ENCODE measurements around the gene TAT. TPM values are rescaled to one million over a fixed set of nuclear protein-coding genes. Genes with fewer than 3 reads are reported as not detected.
"Not testable (repeated sequence)": the region's sequence is repeated elsewhere in the genome, so short reads cannot be mapped to it uniquely, and the experiment has no call there.

TAT gene
- total RNA-seq, 2 donors from 2014 or later: not detected

DNA sequence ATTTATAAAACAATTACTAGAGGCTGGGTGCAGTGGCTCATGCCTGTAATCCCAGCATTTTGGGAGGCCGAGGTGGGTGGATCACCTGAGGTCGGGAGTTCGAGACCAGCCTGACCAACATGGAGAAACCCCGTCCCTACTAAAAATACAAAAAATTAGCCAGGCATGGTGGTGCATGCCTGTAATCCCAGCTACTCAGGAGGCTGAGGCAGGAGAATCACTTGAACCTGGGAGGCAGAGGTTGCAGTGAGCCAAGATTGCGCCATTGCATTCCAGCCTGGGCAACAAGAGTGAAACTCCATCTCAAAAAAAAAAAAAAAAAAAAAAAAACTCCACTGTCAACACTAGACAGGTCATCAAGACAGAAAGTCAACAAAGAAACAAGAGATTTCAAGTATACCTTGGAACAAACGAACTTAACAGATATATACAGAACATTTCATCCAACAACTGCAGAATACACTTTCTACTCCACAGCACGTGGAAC lies 18.5 kb upstream of the TAT start:
- H3K4me1 Mint-ChIP-seq (ENCODE audit: low read depth); DNase-seq; H3K27ac Mint-ChIP-seq; H3K36me3 Mint-ChIP-seq (ENCODE audit: insufficient read depth in 2 of 2); H3K4me3 Mint-ChIP-seq; ATAC-seq (replicated peaks in 1 of 2); H3K9me3 Mint-ChIP-seq: not testable (repeated sequence)
- peaks cover 37% of the 10 kb centered on the region for H3K27me3 Mint-ChIP-seq (ENCODE audit: low read depth)

DNA sequence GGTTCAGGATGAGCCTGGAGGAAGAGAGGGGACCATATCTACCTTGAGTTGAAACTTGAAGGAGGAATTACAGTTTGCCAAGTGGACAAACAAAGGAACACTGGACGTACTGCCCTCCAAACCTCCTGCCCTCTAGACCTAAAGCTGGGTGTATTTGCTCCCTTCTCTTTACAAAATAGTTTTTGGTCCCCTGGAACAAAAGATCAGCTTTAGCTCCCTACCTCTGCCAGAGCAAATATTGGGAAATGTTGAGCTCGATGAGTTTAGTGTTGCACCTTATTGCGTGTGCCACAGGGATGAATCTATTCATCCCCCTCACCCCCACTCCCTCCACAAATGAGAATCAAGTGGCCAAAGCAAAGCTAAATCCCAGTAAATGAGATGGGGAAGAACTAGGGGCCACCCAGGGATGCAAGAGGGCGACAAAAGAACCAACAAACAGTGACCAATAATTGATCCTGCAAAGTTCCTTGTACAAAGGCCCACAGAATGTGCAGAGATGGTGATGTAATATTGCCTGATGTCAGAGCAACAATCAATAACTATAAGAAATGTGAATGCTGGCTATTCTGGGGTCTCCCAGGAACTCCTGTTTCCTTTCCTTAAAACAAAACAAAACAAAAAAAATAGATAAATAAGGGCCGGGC lies 17.2 kb upstream of the TAT start:
- Mint-ChIP-seq H3K9me3 (no peaks in the 10 kb centered on the region), H3K27me3 (ENCODE audit: low read depth) (peaks cover 38% of the 10 kb centered on the region), H3K4me1 (ENCODE audit: low read depth) (no peaks in the 10 kb centered on the region), H3K4me3 (no peak overlapping the region), H3K36me3 (ENCODE audit: insufficient read depth in 2 of 2) (no peaks in the 10 kb centered on the region), H3K27ac (no peak overlapping the region)
- ATAC-seq (replicated peaks in 1 of 2) (no peak), DNase-seq (no peak)

GRCh38 chr16:71593048-71593999 lies 16.4 kb upstream of the TAT start:
- H3K27ac Mint-ChIP-seq: no peak overlapping the region
- H3K27me3 Mint-ChIP-seq (ENCODE audit: low read depth): peaks cover 43% of the 10 kb centered on the region
- H3K9me3 Mint-ChIP-seq: no peaks in the 10 kb centered on the region
- ATAC-seq (replicated peaks in 1 of 2) (no peak), DNase-seq (no peak)
- no peak overlapping the region for H3K4me3 Mint-ChIP-seq
- no peaks in the 10 kb centered on the region for H3K36me3 Mint-ChIP-seq (ENCODE audit: insufficient read depth in 2 of 2)
- no peaks in the 10 kb centered on the region for H3K4me1 Mint-ChIP-seq (ENCODE audit: low read depth)

DNA sequence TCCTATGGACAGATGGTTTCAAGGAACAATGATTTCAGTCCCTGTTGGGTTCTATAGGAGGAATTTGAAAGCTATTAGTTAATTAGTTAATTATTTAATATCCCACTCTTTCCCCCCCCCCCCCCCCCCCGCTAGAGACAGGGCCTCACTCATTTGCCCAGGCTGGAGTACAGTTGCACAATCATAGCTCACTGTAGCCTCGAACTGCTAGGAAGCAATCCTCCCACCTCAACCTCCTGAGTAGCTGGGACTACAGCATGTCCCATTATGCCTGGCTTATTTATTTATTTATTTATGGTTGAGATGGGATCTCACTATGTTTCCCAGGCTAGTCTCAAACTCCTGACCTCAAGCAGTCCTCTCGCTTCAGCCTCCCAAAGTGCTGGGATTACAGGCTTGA lies 15.0 kb upstream of the TAT start:
- no peaks in the 10 kb centered on the region for H3K36me3 Mint-ChIP-seq (ENCODE audit: insufficient read depth in 2 of 2)
- DNase-seq: no peak
- no peak for ATAC-seq (replicated peaks in 1 of 2)
- no peak overlapping the region for H3K27ac Mint-ChIP-seq
- no peaks in the 10 kb centered on the region for H3K9me3 Mint-ChIP-seq
- no peak overlapping the region for H3K4me3 Mint-ChIP-seq
- no peaks in the 10 kb centered on the region for H3K4me1 Mint-ChIP-seq (ENCODE audit: low read depth)
- H3K27me3 Mint-ChIP-seq (ENCODE audit: low read depth): peaks cover 48% of the 10 kb centered on the region

DNA sequence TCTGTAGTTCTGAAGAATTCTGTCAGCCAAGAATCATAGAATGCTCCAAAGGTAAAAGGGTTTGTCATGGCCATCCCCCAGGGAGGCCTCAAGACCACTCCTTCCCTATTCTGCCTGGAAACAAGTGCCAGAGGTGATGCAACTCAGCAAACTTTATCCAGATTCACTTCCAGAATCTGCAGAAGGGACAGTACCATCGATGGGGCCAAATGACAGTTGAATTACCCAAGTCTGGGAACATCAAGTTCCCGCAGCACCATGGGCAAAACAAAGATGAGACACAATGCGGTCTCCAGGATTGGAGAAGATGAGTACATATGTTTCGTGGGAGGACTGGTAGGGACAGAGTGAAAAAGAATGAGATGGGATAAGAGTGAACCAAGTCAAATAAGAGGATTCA lies 13.7 kb upstream of the TAT start:
- H3K36me3 Mint-ChIP-seq (ENCODE audit: insufficient read depth in 2 of 2): no peaks in the 10 kb centered on the region
- ATAC-seq (replicated peaks in 1 of 2) (no peak), DNase-seq (no peak)
- H3K27me3 Mint-ChIP-seq (ENCODE audit: low read depth): peaks cover 49% of the 10 kb centered on the region
- no peak overlapping the region for H3K27ac Mint-ChIP-seq
- H3K4me3 Mint-ChIP-seq: no peak overlapping the region
- H3K4me1 Mint-ChIP-seq (ENCODE audit: low read depth): no peaks in the 10 kb centered on the region
- H3K9me3 Mint-ChIP-seq: no peaks in the 10 kb centered on the region

GRCh38 chr16:71590071-71590470 lies 13.2 kb upstream of the TAT start:
- not testable (repeated sequence) for H3K36me3 Mint-ChIP-seq (ENCODE audit: insufficient read depth in 2 of 2); H3K4me3 Mint-ChIP-seq; H3K9me3 Mint-ChIP-seq; H3K4me1 Mint-ChIP-seq (ENCODE audit: low read depth); H3K27ac Mint-ChIP-seq; ATAC-seq (replicated peaks in 1 of 2); DNase-seq
- H3K27me3 Mint-ChIP-seq (ENCODE audit: low read depth): peaks cover 49% of the 10 kb centered on the region

GRCh38 chr16:71589334-71589733 lies 12.4 kb upstream of the TAT start:
- H3K27ac Mint-ChIP-seq; DNase-seq; H3K36me3 Mint-ChIP-seq (ENCODE audit: insufficient read depth in 2 of 2); ATAC-seq (replicated peaks in 1 of 2); H3K9me3 Mint-ChIP-seq; H3K4me1 Mint-ChIP-seq (ENCODE audit: low read depth); H3K4me3 Mint-ChIP-seq: not testable (repeated sequence)
- peaks cover 49% of the 10 kb centered on the region for H3K27me3 Mint-ChIP-seq (ENCODE audit: low read depth)

DNA sequence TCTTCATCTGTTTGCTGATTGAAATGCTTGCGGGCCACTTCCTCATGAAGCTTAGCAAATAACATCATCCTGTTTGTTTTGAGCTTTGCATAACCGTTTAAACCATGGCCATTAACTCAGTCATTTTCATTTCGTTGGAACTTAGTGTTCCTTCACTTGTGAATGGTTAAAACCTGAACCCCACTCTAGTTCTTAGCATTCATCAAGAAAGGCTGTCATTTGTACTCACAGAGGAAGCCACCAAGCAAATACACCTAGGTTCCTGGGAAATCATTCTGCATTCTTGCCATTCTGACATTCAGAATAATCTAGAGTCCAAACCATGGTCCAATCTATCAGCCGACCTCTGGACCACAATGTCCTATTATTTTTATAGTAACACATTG lies 8.4 kb upstream of the TAT start:
- Mint-ChIP-seq H3K9me3 (no peaks in the 10 kb centered on the region), H3K27me3 (ENCODE audit: low read depth) (peaks cover 28% of the 10 kb centered on the region), H3K4me3 (no peak overlapping the region), H3K4me1 (ENCODE audit: low read depth) (no peaks in the 10 kb centered on the region), H3K36me3 (ENCODE audit: insufficient read depth in 2 of 2) (no peaks in the 10 kb centered on the region), H3K27ac (no peak overlapping the region)
- DNase-seq (no peak), ATAC-seq (replicated peaks in 1 of 2) (no peak)

GRCh38 chr16:71584543-71585317 lies 7.8 kb upstream of the TAT start:
- Mint-ChIP-seq H3K4me1 (ENCODE audit: low read depth) (no peaks in the 10 kb centered on the region), H3K36me3 (ENCODE audit: insufficient read depth in 2 of 2) (no peaks in the 10 kb centered on the region), H3K27ac (no peak overlapping the region), H3K4me3 (no peak overlapping the region), H3K27me3 (ENCODE audit: low read depth) (peaks cover 28% of the 10 kb centered on the region), H3K9me3 (no peaks in the 10 kb centered on the region)
- DNase-seq: no peak
- ATAC-seq (replicated peaks in 1 of 2): no peak

DNA sequence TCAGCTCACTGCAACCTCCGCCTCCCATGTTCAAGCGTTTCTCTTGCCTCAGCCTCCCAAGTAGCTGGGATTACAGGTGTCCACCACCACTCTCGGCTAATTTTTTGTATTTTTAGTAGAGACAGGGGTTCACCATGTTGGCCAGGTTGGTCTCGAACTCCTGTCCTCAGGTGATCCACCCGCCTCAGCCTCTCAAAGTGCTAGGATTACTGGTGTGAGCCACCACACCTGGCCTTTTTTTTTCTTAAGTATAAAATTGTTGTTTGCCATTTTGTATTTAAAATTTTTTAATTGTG lies 5.6 kb upstream of the TAT start:
- not testable (repeated sequence) for H3K4me1 Mint-ChIP-seq (ENCODE audit: low read depth); DNase-seq; H3K4me3 Mint-ChIP-seq; ATAC-seq (replicated peaks in 1 of 2); H3K9me3 Mint-ChIP-seq; H3K27ac Mint-ChIP-seq; H3K36me3 Mint-ChIP-seq (ENCODE audit: insufficient read depth in 2 of 2)
- H3K27me3 Mint-ChIP-seq (ENCODE audit: low read depth): peaks cover 20% of the 10 kb centered on the region

- ATAC-seq (replicated peaks in 1 of 2): no peak
- no peak overlapping the region for H3K4me3 Mint-ChIP-seq
- no peak for DNase-seq
- H3K4me1 Mint-ChIP-seq (ENCODE audit: low read depth): no peaks in the 10 kb centered on the region
- H3K9me3 Mint-ChIP-seq: no peaks in the 10 kb centered on the region
- H3K27me3 Mint-ChIP-seq (ENCODE audit: low read depth): peaks cover 16% of the 10 kb centered on the region
- no peaks in the 10 kb centered on the region for H3K36me3 Mint-ChIP-seq (ENCODE audit: insufficient read depth in 2 of 2)
- no peak overlapping the region for H3K27ac Mint-ChIP-seq
These were observed 2.2 kb downstream of the TAT start for GRCh38 chr16:71574702-71575101.

DNA sequence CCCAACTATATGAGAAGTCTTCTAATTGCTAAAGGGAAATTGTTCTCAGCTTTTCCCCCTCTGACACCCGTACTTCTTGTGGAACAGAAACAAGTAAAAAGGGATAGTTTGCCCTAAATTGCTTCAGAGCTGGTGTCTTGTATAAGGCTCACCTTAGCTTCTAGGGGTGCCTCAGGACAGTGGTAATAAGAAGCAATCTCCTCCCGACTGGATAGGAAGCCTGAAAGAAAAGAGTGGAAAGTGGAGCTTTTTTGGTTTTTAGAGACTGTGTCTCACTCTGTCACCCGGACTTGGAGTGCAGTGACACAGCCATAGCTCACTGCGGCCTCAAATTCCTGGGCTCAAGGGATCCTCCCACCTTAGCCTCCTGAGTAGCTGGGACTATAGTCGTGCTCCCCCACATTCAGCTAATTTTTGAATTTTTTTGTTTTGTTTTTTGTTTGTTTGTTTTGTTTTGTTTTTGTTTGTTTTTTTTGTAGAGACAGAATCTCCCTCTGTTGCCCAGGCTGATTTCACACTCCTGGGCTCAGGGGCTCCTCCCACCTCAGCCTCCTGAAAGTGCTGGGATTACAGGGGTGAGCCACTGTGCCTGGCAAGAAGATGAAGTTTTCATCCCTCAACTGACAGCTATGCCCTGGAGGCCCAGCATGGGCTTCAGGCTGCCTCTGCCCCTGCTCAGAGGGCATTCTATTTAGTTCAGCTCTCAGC lies 3.4 kb downstream of the TAT start:
- Mint-ChIP-seq H3K36me3 (ENCODE audit: insufficient read depth in 2 of 2) (no peaks in the 10 kb centered on the region), H3K27ac (no peak overlapping the region), H3K27me3 (ENCODE audit: low read depth) (peaks cover 16% of the 10 kb centered on the region), H3K4me3 (no peak overlapping the region), H3K9me3 (no peaks in the 10 kb centered on the region), H3K4me1 (ENCODE audit: low read depth) (no peaks in the 10 kb centered on the region)
- ATAC-seq (replicated peaks in 1 of 2): no peak
- no peak for DNase-seq
